Measurements from ENCODE around the gene GPC6.

GRCh38 chr13:93535251-93535650, 308.6 kb downstream of the GPC6 start:
- TF ChIP-seq POLR2AphosphoS5 (IDR thresholded peaks at IDR 0.05; ENCODE audit: low read depth, low read length) (no peak), TAF1 (IDR thresholded peaks at IDR 0.05; ENCODE audit: borderline replicate concordance, low read depth, low read length) (no peak), POLR2A (IDR thresholded peaks at IDR 0.05; ENCODE audit: low read depth, low read length) (no peak)
